Measurements from ENCODE around the gene SCNN1B. TPM values are rescaled to one million over a fixed set of nuclear protein-coding genes. Genes with fewer than 3 reads are reported as not detected.
A peak's percentile ranks its signal among the peaks of the same experiment; 100 is the strongest.

Gene SCNN1B
- total RNA-seq, 4 donors from 2014 or later = 0.31 to 4.7 (median 2.6) TPM

DNA sequence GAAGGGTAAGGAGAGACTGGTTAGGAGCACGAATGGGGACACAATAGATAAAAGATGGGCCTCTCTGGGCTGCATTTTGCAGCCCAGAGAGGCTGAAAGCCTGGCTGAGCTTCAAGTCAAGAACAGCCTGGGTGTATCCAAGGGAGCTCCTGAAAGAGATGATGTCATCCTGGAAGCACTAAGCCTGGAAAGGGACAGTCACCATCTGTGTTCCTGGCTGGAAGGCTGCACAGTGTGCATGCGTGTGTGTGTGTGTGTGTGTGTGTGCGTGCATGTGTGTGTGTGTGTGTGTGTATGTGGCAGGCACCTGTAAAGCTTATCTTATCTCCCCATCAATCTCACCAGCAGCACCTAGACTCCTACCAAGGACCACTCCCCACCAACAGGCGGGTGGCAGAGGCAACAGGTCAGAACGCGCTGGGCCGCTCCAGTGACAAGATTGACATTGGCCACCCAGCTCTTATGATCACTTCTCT, 106.8 kb downstream of the SCNN1B start:
- H3K27me3 ChIP-seq = no peaks in the 10 kb centered on the region
- no peak overlapping the region for H3K4me3 ChIP-seq
- no peaks in the 10 kb centered on the region for H3K9me3 ChIP-seq
- peak overlapping the region in 1 of 4 donors; percentile 43 for H3K27ac ChIP-seq
- TF ChIP-seq, protein P1, sequence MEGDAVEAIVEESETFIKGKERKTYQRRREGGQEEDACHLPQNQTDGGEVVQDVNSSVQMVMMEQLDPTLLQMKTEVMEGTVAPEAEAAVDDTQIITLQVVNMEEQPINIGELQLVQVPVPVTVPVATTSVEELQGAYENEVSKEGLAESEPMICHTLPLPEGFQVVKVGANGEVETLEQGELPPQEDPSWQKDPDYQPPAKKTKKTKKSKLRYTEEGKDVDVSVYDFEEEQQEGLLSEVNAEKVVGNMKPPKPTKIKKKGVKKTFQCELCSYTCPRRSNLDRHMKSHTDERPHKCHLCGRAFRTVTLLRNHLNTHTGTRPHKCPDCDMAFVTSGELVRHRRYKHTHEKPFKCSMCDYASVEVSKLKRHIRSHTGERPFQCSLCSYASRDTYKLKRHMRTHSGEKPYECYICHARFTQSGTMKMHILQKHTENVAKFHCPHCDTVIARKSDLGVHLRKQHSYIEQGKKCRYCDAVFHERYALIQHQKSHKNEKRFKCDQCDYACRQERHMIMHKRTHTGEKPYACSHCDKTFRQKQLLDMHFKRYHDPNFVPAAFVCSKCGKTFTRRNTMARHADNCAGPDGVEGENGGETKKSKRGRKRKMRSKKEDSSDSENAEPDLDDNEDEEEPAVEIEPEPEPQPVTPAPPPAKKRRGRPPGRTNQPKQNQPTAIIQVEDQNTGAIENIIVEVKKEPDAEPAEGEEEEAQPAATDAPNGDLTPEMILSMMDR (IDR thresholded peaks at IDR 0.05) = no peak
- TF ChIP-seq POLR2AphosphoS5 (IDR thresholded peaks at IDR 0.05) = peak; percentile 12
- peaks cover 0 to 21% (median 0%) of the 10 kb centered on the region in 3 donors for H3K4me1 ChIP-seq
- 40 to 60% methylated on average over 1 to 6 of the region's 7 CpGs for WGBS, 2 donors (ENCODE audit: low coverage in 1 of 2)
- H3K36me3 ChIP-seq = peaks cover 0 to 96% of the 10 kb centered on the region in 2 donors
- peak; percentile 92 for ATAC-seq

DNA sequence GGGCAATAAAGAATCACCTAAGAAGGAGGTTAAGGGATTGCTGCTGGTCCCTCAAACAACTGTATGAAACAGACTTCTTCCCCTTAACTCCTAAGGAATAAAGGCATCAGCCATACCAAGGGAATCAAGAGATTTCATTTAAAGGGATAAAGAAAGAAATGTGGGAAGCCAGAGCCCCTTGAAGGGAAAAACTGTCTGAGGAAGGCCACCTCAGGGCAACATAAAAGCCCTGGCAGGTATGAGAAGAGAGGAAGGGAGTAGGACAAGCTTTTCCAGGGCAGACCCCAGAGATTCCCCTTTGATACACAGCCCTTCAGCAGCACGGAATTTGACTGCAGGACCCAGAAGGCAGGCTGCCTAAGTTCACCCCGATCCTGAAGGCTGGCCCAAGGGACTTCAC, 107.4 kb downstream of the SCNN1B start:
- Histone ChIP-seq H3K27ac (peak overlapping the region in 2 of 4 donors; percentile 28 to 43), H3K9me3 (no peaks in the 10 kb centered on the region), H3K27me3 (no peaks in the 10 kb centered on the region), H3K36me3 (peaks cover 0 to 96% of the 10 kb centered on the region in 2 donors), H3K4me1 (peaks cover 0 to 15% (median 0%) of the 10 kb centered on the region in 3 donors), H3K4me3 (no peak overlapping the region)
- TF ChIP-seq EP300 (IDR thresholded peaks at IDR 0.05) = no peak
- WGBS, 2 donors (ENCODE audit: low coverage in 1 of 2) = 83 to 88% methylated on average over 1 to 2 of the region's 2 CpGs
- no peak for ATAC-seq

DNA sequence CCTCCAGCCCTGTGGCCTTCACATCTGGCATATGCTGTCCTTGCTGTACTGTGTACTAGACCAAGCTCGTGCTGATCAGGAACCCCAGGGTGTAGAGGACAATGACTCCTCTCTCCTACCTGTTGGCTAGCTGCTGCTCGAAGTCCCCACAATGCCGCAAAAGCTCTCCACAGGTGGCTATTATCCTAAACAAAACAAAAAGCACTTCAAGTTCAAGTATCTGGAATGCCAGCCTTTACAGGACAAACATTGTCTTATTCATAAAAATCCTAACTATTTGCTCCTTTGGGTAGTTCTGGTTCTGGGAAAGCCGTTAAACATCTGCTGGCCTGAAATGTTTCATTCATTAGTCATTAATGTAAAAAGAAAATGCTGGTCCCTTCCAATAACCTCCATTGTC, 108.1 kb downstream of the SCNN1B start:
- no peak overlapping the region for H3K4me3 ChIP-seq
- no peak for ATAC-seq
- H3K4me1 ChIP-seq = peaks cover 0 to 14% (median 0%) of the 10 kb centered on the region in 3 donors
- no peaks in the 10 kb centered on the region for H3K9me3 ChIP-seq
- H3K36me3 ChIP-seq = peaks cover 0 to 96% of the 10 kb centered on the region in 2 donors
- TF ChIP-seq EP300 (IDR thresholded peaks at IDR 0.05) = no peak
- TF ChIP-seq, protein P1 (IDR thresholded peaks at IDR 0.05) = no peak
- no peak for TF ChIP-seq POLR2AphosphoS5 (IDR thresholded peaks at IDR 0.05)
- no peak for TF ChIP-seq POLR2A (IDR thresholded peaks at IDR 0.05)
- WGBS, 2 donors (ENCODE audit: low coverage in 1 of 2) = 75 to 80% methylated on average over 1 to 4 of the region's 4 CpGs
- no peaks in the 10 kb centered on the region for H3K27me3 ChIP-seq
- H3K27ac ChIP-seq = no peak overlapping the region

DNA sequence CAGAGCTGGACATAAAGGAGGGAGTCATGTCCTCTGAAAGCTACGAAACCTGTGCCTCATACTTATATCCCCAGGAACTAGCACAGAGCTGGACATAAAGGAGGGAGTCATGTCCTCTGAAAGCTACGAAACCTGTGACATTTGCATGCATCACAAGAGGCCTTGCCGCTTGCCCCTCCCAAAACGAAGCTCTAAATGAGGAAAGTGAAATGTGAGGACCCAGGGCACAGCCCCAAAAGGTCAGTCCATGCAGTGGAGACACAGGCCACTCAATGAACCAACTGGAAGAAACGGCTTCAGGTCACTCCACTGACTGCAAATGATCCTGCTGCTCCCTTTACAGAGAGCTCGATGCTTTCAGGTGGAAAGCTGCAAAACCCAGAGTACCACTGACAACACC, 112.6 kb downstream of the SCNN1B start:
- no peak overlapping the region for H3K4me3 ChIP-seq
- WGBS, 2 donors (ENCODE audit: low coverage in 1 of 2) = 87% methylated on average over 3 of the region's 6 CpGs; no CpG with 5 or more reads in 1 of the 2 donors
- no peaks in the 10 kb centered on the region for H3K27me3 ChIP-seq
- TF ChIP-seq POLR2AphosphoS5 (IDR thresholded peaks at IDR 0.05) = no peak
- no peak for TF ChIP-seq POLR2A (IDR thresholded peaks at IDR 0.05)
- TF ChIP-seq, protein P1 (IDR thresholded peaks at IDR 0.05) = no peak
- no peak for TF ChIP-seq EP300 (IDR thresholded peaks at IDR 0.05)
- no peak for ATAC-seq
- no peaks in the 10 kb centered on the region for H3K9me3 ChIP-seq
- H3K27ac ChIP-seq = no peak overlapping the region
- peaks cover 0 to under 1% (median 0%) of the 10 kb centered on the region in 3 donors for H3K4me1 ChIP-seq
- peaks cover 0 to 96% of the 10 kb centered on the region in 2 donors for H3K36me3 ChIP-seq

DNA sequence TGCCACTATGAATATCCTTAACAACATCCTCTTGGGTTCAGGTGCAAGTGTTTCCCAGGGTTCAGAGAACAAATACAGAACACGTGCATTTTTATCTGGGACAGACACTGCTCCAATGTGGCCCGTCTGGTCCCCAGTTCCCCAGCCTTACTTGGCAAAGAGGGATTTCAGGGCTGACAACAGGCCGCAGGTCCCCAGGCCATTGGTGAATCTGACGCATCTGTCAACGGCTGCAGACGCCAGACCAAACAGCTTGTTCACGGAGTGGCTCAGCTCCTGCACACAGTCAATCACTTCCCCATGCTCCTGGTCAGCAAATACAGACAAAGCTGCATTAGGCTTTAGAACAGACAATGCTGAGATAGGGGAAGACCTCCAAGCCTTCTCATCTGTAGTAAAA, 114.7 kb downstream of the SCNN1B start:
- Histone ChIP-seq H3K27ac (no peak overlapping the region), H3K4me1 (peaks cover 0 to 9% (median 0%) of the 10 kb centered on the region in 3 donors), H3K4me3 (no peak overlapping the region), H3K27me3 (no peaks in the 10 kb centered on the region), H3K9me3 (no peaks in the 10 kb centered on the region), H3K36me3 (peaks cover 0 to 76% of the 10 kb centered on the region in 2 donors)
- no peak for TF ChIP-seq POLR2A (IDR thresholded peaks at IDR 0.05)
- TF ChIP-seq EP300 (IDR thresholded peaks at IDR 0.05) = no peak
- TF ChIP-seq POLR2AphosphoS5 (IDR thresholded peaks at IDR 0.05) = no peak
- TF ChIP-seq, protein P1 (IDR thresholded peaks at IDR 0.05) = no peak
- 81 to 90% methylated on average over 4 to 5 of the region's 7 CpGs for WGBS, 2 donors (ENCODE audit: low coverage in 1 of 2)
- no peak for ATAC-seq

Data from gastroesophageal sphincter (tissue), 4 donors.